GM12892 (cell line): ENCODE measurements around the gene NSMCE3. TPM values are rescaled to one million over a fixed set of nuclear protein-coding genes. Genes with fewer than 3 reads are reported as not detected.

ENCODE experiments used
- DNase-seq: peaks from one replicate; pipeline ENCODE4 v3.0.0; 2011; ENCODE audit not compliant: insufficient read length
- FAIRE-seq: peaks from 2 replicates; lab custom pipeline; 2011; peaks lifted over from hg19 to GRCh38; lab: Jason Lieb, UNC
- POLR2A ChIP-seq: IDR thresholded peaks from 2 replicates; pipeline ENCODE4 v1.6.1; 2011; ENCODE audit warnings: low read depth, low read length, control low read depth
- POLR2AphosphoS5 ChIP-seq: IDR thresholded peaks from 2 replicates; pipeline ENCODE4 v1.6.1; 2011; ENCODE audit warnings: low read depth, low read length, control low read depth
- TAF1 ChIP-seq: IDR thresholded peaks from 2 replicates; pipeline ENCODE4 v1.6.1; 2011; ENCODE audit warnings: low read depth, mild to moderate bottlenecking, control low read depth, low read length, borderline replicate concordance
- polyA plus RNA-seq: library from polyadenylated mRNA; unstranded; fragments of >200 nt; gene quantifications from one replicate; pipeline ENCODE4 v1.2.1, GENCODE V29; 2012; ENCODE audit warnings: missing spikeins, inconsistent platforms; ENCODE audit not compliant: missing spikeins

NSMCE3 gene
- 9.6 TPM for polyA plus RNA-seq

DNA sequence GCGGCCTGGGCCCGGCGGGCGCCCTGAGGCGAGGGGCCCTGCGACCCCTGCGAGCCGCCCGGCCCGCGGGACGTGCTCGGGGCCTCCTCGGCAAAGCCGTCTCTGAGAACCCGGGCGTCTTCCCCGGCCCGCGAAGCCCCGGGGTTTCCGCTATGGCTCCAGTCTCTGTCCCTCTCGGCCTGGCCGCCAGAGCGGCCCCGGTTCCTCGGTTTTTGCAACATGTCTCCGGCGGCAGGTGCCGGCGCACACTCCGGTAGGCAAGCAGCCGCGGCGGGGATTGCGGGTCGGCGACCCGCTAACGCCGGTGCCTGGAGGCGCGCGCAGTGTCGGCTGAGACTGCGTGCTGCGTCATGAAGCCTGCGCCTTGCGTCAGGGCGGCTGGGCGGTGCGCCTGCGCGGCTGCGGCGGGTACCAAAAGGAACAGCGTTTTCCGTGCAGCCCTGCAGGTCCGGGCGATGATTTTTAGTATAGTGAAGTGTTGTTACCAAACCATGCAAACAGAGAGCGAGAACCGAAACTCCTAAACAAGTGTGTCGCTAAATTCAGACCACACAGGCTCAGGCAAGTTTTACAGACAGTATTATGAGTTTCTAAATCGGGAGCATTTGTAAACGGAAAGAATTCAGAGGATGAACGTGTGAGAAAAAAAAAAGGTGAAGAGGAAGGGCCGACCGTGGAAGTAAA, at the start of gene NSMCE3:
TSS of gene NSMCE3 (minus strand) at position 338 of the 684 bp plus-strand sequence. CDS start at position 221, 117 bp downstream.
- TF ChIP-seq TAF1 (peak; percentile 66), POLR2AphosphoS5 (peak; percentile 87), POLR2A (peak; percentile 83)
- FAIRE-seq = peak; percentile 91
- peak; percentile 62 for DNase-seq

GRCh38 chr15:29316422-29316821, 46.8 kb upstream of the NSMCE3 start:
- DNase-seq (no peak), FAIRE-seq (no peak)
- TF ChIP-seq POLR2AphosphoS5 (no peak), POLR2A (no peak), TAF1 (no peak)

DNA sequence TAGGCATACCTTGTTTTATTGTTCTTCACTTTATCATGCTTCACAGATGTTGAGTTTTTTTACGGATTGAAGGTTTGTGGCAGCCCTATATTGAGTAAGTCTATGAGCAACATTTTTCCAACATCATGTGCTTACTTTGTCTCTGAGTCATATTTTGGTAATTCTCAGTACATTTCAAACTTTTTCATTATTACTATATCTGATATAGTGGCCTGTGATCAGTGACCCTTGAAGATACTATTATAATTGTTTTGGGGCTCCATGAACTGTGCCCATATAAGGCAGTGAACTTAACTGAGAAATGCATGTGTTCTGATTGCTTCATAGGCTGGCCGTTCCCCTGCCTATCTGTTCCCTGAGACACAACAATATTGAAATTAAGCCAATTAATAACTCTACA, 42.8 kb upstream of the NSMCE3 start:
- no peak for DNase-seq
- TF ChIP-seq TAF1 (no peak), POLR2AphosphoS5 (no peak), POLR2A (no peak)
- FAIRE-seq = no peak

GRCh38 chr15:29311696-29312095, 42.1 kb upstream of the NSMCE3 start:
- no peak for FAIRE-seq

GRCh38 chr15:29309139-29309538, 39.5 kb upstream of the NSMCE3 start:
- FAIRE-seq = no peak
- TF ChIP-seq POLR2AphosphoS5 (no peak), POLR2A (no peak), TAF1 (no peak)
- no peak for DNase-seq

More at GRCh38 chr15:29311696-29312095, 42.1 kb upstream of the NSMCE3 start:
- DNase-seq = no peak
- no peak for TF ChIP-seq TAF1
- no peak for TF ChIP-seq POLR2AphosphoS5
- TF ChIP-seq POLR2A = no peak

DNA sequence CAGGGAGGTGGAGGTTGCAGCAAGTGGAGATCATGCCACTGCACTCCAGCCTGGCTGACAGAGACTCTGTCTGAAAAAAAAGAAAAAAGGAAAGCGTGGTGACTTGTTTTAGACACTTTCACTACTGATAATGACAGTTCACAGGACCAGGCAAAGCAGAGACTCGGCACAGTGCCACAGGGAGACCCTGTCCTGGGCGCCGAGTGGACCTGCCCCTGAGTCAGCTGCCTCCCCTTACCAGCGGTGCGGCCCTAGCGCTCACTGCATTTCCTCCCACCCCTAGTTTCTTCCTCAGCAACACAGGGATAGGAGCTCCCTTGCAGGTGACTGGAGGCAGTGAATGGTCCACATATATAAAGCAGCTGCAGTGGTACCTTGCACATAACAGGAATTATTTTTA, 38.7 kb upstream of the NSMCE3 start:
- DNase-seq = no peak
- no peak for FAIRE-seq
- TF ChIP-seq POLR2A = no peak
- TF ChIP-seq TAF1 = no peak
- TF ChIP-seq POLR2AphosphoS5 = no peak

DNA sequence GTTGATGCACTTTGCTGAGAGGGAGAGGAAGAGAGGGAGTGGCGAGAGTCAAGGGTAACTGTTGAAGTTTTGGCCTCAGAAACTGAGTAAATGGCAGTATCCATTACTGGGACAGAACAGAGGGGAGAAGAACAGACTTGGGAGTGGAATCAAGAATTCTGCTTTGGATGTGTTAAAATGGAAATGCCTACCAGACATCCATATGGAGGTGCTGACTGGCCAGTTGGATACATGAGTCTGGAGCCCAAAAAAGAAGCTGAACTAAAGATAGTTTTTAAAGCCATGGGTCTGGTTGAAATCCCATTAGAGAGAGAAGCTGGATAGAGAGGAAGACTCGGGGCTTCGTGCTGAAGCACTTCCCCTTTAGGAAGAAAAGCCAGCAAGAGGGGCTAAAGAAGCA, 35.9 kb upstream of the NSMCE3 start:
- TF ChIP-seq POLR2AphosphoS5 = no peak
- TF ChIP-seq TAF1 = no peak
- no peak for TF ChIP-seq POLR2A
- DNase-seq = no peak
- FAIRE-seq = no peak

DNA sequence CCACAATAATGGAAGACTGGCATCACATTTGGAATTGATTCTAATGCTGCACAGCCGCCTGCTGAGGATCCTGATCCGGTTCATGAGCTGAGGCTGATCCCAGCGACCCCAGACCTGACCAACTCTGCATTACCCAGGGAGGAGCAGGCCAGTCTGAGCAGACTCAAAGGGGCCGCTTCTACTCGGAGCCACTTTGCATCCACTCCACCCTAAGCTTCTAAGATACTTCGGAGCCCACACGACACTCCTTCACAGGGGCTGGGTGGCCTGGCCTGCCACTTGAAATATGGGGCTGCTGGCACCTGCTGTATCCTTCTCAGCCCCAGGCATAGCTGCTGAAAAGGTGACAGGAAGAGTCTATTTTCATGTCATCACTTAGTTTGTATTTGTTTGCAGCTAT, 33.2 kb upstream of the NSMCE3 start:
- DNase-seq = no peak
- FAIRE-seq = no peak
- TF ChIP-seq POLR2AphosphoS5 (no peak), TAF1 (no peak), POLR2A (no peak)

DNA sequence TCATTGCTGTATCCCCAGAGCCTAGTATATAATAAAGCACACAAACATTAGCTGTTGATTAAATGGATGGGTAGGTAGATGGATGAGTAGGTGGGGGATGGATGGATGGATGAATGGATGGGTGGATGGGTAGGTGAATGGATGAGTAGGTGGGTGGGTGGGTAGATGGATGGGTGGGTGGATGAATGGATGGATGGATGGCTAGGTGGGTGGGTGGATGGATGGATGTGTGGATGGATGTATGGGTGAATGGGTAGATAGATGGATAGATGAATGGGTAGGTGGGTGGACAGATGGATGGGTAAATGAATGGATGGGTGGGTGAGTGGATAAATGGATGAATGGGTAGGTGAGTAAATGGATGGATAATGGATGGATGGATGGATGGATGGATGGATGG, 30.2 kb upstream of the NSMCE3 start:
- FAIRE-seq (no peak), DNase-seq (no peak)
- TF ChIP-seq POLR2AphosphoS5 = no peak
- no peak for TF ChIP-seq TAF1
- no peak for TF ChIP-seq POLR2A

GRCh38 chr15:29299331-29299730, 29.7 kb upstream of the NSMCE3 start:
- DNase-seq (no peak), FAIRE-seq (no peak)
- TF ChIP-seq POLR2A (no peak), POLR2AphosphoS5 (no peak), TAF1 (no peak)

DNA sequence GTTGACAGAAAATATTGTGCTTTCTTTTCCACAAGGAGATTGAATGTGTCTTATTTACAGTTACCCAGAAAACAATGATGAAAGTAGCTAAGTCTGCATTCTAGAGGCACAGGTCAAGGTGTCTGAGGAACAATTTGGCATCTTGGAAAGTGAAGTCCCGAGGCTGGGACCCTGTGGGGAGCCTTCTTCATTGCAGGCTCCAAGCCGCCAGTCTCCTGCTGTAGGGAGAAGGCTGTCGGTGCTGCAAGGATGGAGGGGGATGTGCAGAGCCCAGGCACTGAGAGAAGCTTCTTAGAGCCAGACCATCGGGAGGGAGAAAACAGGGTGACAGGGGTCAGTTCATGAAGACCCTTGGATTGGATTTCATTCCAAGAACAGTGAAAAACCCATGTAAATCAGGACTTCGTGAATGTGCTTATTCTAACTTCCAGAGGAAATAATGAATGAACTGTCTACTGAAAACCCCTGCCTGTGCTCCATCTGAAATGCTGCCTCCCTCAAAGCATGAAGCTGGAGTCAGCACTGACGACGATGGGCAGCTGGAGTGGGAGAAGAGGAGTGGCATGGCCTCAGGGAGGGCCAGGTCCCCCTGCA, 25.2 kb upstream of the NSMCE3 start:
- no peak for TF ChIP-seq TAF1
- TF ChIP-seq POLR2A = no peak
- TF ChIP-seq POLR2AphosphoS5 = no peak
- no peak for FAIRE-seq
- DNase-seq = no peak

GRCh38 chr15:29291067-29291845, 21.6 kb upstream of the NSMCE3 start:
- FAIRE-seq = no peak
- no peak for DNase-seq
- TF ChIP-seq TAF1 (no peak), POLR2A (no peak), POLR2AphosphoS5 (no peak)
